DND-41 (cell line): Measurements from ENCODE around the gene FASN.
A peak's percentile ranks its signal among the peaks of the same experiment; 100 is the strongest.

ENCODE experiments used
- ATAC-seq: fragments of 200-7000 bp; cut with Tn5 transposase; 3 replicates; pipeline ENCODE4 v1.9.1; 2021; ENCODE audit warnings: low read depth; ENCODE audit not compliant: insufficient read depth
- DNase-seq: peaks from one replicate; pipeline ENCODE4 v3.0.0-alpha.2; 2020
- H2AFZ ChIP-seq: 2 replicates; pipeline ENCODE4 v1.6.0; 2012; ENCODE audit warnings: low read depth, low read length
- H3K27ac ChIP-seq: 2 replicates; pipeline ENCODE4 v1.5.1; 2012; ENCODE audit warnings: low read length, inconsistent platforms
- H3K27me3 ChIP-seq: fragments of 200-600 bp; sonication (generic); 2 replicates; pipeline ENCODE4 v1.6.0; 2012; ENCODE audit warnings: low read length, mild to moderate bottlenecking, inconsistent platforms; ENCODE audit not compliant: insufficient read depth, poor library complexity
- H3K36me3 ChIP-seq: 2 replicates; pipeline ENCODE4 v1.5.1; 2012; ENCODE audit warnings: low read length, inconsistent platforms; ENCODE audit not compliant: insufficient read depth
- H3K4me1 ChIP-seq: 2 replicates; pipeline ENCODE4 v1.5.1; 2012; ENCODE audit warnings: mild to moderate bottlenecking, low read length; ENCODE audit not compliant: insufficient read depth
- H3K4me2 ChIP-seq: 2 replicates; pipeline ENCODE4 v1.6.0; 2012; ENCODE audit warnings: mild to moderate bottlenecking, moderate library complexity, low read length, inconsistent platforms; ENCODE audit not compliant: insufficient read depth
- H3K4me3 ChIP-seq, 2 experiments: fragments of 200-600 bp in 1 of 2; shearing (Covaris generic) in 1 of 2; 2 replicates each; pipeline ENCODE4 v1.5.1; 2012 to 2016; ENCODE audit warnings: inconsistent platforms in 2 of 2, low read length in 2 of 2, mild to moderate bottlenecking in 2 of 2, low read depth in 1 of 2, moderate library complexity in 1 of 2
- H3K79me2 ChIP-seq: 2 replicates; pipeline ENCODE4 v1.6.0; 2012; ENCODE audit warnings: low read length, inconsistent platforms; ENCODE audit not compliant: insufficient read depth
- H3K9ac ChIP-seq: 2 replicates; pipeline ENCODE4 v1.6.0; 2012; ENCODE audit warnings: low read depth, mild to moderate bottlenecking, inconsistent platforms, low read length, moderate library complexity
- H3K9me3 ChIP-seq: 2 replicates; pipeline ENCODE4 v1.5.1; 2012; ENCODE audit warnings: low read length, moderate library complexity, mild to moderate bottlenecking, inconsistent platforms; ENCODE audit not compliant: insufficient read depth, severe bottlenecking
- H4K20me1 ChIP-seq: 2 replicates; pipeline ENCODE4 v1.6.0; 2012; ENCODE audit warnings: low read length; ENCODE audit not compliant: insufficient read depth
- CTCF ChIP-seq: IDR thresholded peaks from 2 replicates; pipeline ENCODE4 v1.5.1; 2012; ENCODE audit warnings: borderline replicate concordance, low read length, moderate library complexity, mild to moderate bottlenecking; ENCODE audit not compliant: poor library complexity, severe bottlenecking; ENCODE audit errors: extremely low read depth
- EZH2 ChIP-seq: IDR thresholded peaks from 3 replicates; pipeline ENCODE4 v1.6.1; 2012; ENCODE audit warnings: borderline replicate concordance, low read depth, mild to moderate bottlenecking, moderate library complexity, low read length, inconsistent platforms; ENCODE audit not compliant: severe bottlenecking

Gene FASN

GRCh38 chr17:82029391-82029790 is 68.6 kb downstream of the FASN start:
- H3K9ac ChIP-seq: no peak overlapping the region
- H4K20me1 ChIP-seq: peaks cover 30% of the 10 kb centered on the region
- ATAC-seq: no peak
- no peaks in the 10 kb centered on the region for H3K27me3 ChIP-seq
- TF ChIP-seq EZH2 (no peak), CTCF (no peak)
- no peak overlapping the region for H2AFZ ChIP-seq
- H3K4me3 ChIP-seq: no peak overlapping the region
- H3K4me2 ChIP-seq: peak overlapping the region; percentile 76; the same call in 1 of the 2 replicates
- no peak for DNase-seq
- H3K9me3 ChIP-seq: no peaks in the 10 kb centered on the region
- peaks cover 45% of the 10 kb centered on the region for H3K36me3 ChIP-seq
- H3K27ac ChIP-seq: no peak overlapping the region
- H3K4me1 ChIP-seq: peaks cover 41% of the 10 kb centered on the region
- peaks cover 14% of the 10 kb centered on the region for H3K79me2 ChIP-seq

GRCh38 chr17:82028966-82029365 is 69.1 kb downstream of the FASN start:
- no peak overlapping the region for H3K4me2 ChIP-seq
- TF ChIP-seq CTCF (no peak), EZH2 (no peak)
- H3K79me2 ChIP-seq: peaks cover 18% of the 10 kb centered on the region
- no peak overlapping the region for H2AFZ ChIP-seq
- ATAC-seq (no peak), DNase-seq (no peak)
- H3K27ac ChIP-seq: no peak overlapping the region
- peaks cover 42% of the 10 kb centered on the region for H3K36me3 ChIP-seq
- no peaks in the 10 kb centered on the region for H3K27me3 ChIP-seq
- no peaks in the 10 kb centered on the region for H3K9me3 ChIP-seq
- H3K4me1 ChIP-seq: peaks cover 45% of the 10 kb centered on the region
- H3K4me3 ChIP-seq: no peak overlapping the region
- no peak overlapping the region for H3K9ac ChIP-seq
- peaks cover 29% of the 10 kb centered on the region for H4K20me1 ChIP-seq
